GM12878 (cell line): ENCODE data around the gene SAC3D1. TPM values are rescaled to one million over a fixed set of nuclear protein-coding genes. Genes with fewer than 3 reads are reported as not detected.

Source experiments
- BHLHE40 ChIP-seq, 2 experiments: fragments of 450-650 bp in 1 of 2; IDR thresholded peaks; 2 replicates each; pipeline ENCODE4 v1.6.1; 2011 to 2017; ENCODE audit warnings: low read depth in 2 of 2, borderline replicate concordance in 1 of 2, improper control_type of control experiment in 1 of 2, low read length in 1 of 2, mild to moderate bottlenecking in 1 of 2
- CEBPB ChIP-seq, 2 experiments: fragments of 150-350 bp in 1 of 2; IDR thresholded peaks; 2 replicates each; pipeline ENCODE4 v1.6.1; 2012 to 2014; ENCODE audit warnings: low read depth in 2 of 2, low read length in 2 of 2, borderline replicate concordance in 1 of 2, inconsistent platforms in 1 of 2
- MXI1 ChIP-seq: fragments of 150-350 bp; IDR thresholded peaks from 2 replicates; pipeline ENCODE4 v1.6.1; 2011; ENCODE audit warnings: low read depth, mild to moderate bottlenecking, inconsistent platforms, low read length, improper control_type of control experiment
- NFXL1 ChIP-seq: fragments of 450-650 bp; IDR thresholded peaks from 2 replicates; pipeline ENCODE4 v1.6.1; 2017; ENCODE audit warnings: antibody characterized with exemption, mild to moderate bottlenecking, borderline replicate concordance
- NRF1 ChIP-seq: conservative IDR thresholded peaks from 2 replicates; pipeline ENCODE4 v1.6.1; 2011; ENCODE audit warnings: mild to moderate bottlenecking, low read depth, low read length, improper control_type of control experiment
- SIX5 ChIP-seq: IDR thresholded peaks from 2 replicates; pipeline ENCODE4 v1.6.1; 2011; ENCODE audit warnings: mild to moderate bottlenecking, low read depth, low read length, moderate library complexity; ENCODE audit not compliant: severe bottlenecking
- SMAD5 ChIP-seq: IDR thresholded peaks from 2 replicates; pipeline ENCODE4 v1.6.1; 2016; ENCODE audit warnings: antibody characterized with exemption, low read depth
- SRF ChIP-seq, 2 experiments: IDR thresholded peaks; 2 replicates each; pipeline ENCODE4 v1.6.1; 2011; ENCODE audit warnings: low read depth in 2 of 2, low read length in 2 of 2, mild to moderate bottlenecking in 1 of 2, moderate library complexity in 1 of 2
- YY1 ChIP-seq: IDR thresholded peaks from 2 replicates; pipeline ENCODE4 v1.6.1; 2011; ENCODE audit warnings: low read depth, mild to moderate bottlenecking, low read length
- polyA plus RNA-seq, 11 experiments: library from polyadenylated mRNA; depleted of rRNA in 4 of 11; unstranded in 6 of 11; stranded (reverse) in 5 of 11; fragments of >200 nt; fragmentation: Nextera tagmentation in 4 of 11; fragmentation: Illumina TruSeq in 1 of 11; extraction: Ambion mirVana in 4 of 11; extraction: Trizol in 1 of 11; gene quantifications; 1 replicate in 1 of 11; 2 replicates in 10 of 11; pipeline versions ENCODE4 v1.2.1 to v1.2.3, GENCODE V29; 2011 to 2016; ENCODE audit warnings: inconsistent platforms in 2 of 11, missing spikeins in 2 of 11, low read depth in 1 of 11
- total RNA-seq, 4 experiments: library from RNA; depleted of rRNA in 3 of 4; stranded (reverse); fragments of >200 nt in 3 of 4; fragmentation: Illumina TruSeq in 1 of 4; extraction: Trizol in 1 of 4; gene quantifications; 2 replicates each; pipeline versions ENCODE4 v1.2.1 to v1.2.3, GENCODE V29; 2013 to 2021
- TF ChIP-seq, protein P1 (sequence below): IDR thresholded peaks from 2 replicates; pipeline ENCODE4 v1.6.1; 2011; ENCODE audit warnings: mild to moderate bottlenecking, low read depth, low read length, moderate library complexity; ENCODE audit not compliant: insufficient replicate concordance
- TF ChIP-seq, protein P2 (sequence below): fragments of 450-650 bp; IDR thresholded peaks from 2 replicates; pipeline ENCODE4 v1.6.1; 2016; ENCODE audit warnings: mild to moderate bottlenecking
- TF ChIP-seq, protein P3 (sequence below): fragments of 150-350 bp; IDR thresholded peaks from 2 replicates; pipeline ENCODE4 v1.6.1; 2016; ENCODE audit warnings: low read depth, low read length
- TF ChIP-seq, protein P4 (sequence below), 3 experiments: IDR thresholded peaks in 2 of 3; conservative IDR thresholded peaks in 1 of 3; 2 replicates each; pipeline ENCODE4 v1.5.1; 2011; ENCODE audit warnings: low read depth in 3 of 3, low read length in 3 of 3, mild to moderate bottlenecking in 3 of 3, control low read depth in 2 of 3, moderate library complexity in 2 of 3, inconsistent platforms in 1 of 3, mixed read lengths in 1 of 3; ENCODE audit not compliant: control insufficient read depth in 2 of 3, insufficient read depth in 1 of 3; ENCODE audit errors: extremely low read depth in 1 of 3
- TF ChIP-seq, protein P5 (sequence below): fragments of 450-650 bp; formaldehyde crosslinking; IDR thresholded peaks from 2 replicates; pipeline ENCODE4 v1.4.0; 2020; ENCODE audit warnings: mild to moderate bottlenecking, moderate library complexity

The SAC3D1 gene
- total and polyA plus RNA-seq, 10 of the 15 experiments (the other 5 are each of a cell fraction or from before 2014, with no cell fraction given): 0.16 to 44.6 (median 12.1) TPM

DNA sequence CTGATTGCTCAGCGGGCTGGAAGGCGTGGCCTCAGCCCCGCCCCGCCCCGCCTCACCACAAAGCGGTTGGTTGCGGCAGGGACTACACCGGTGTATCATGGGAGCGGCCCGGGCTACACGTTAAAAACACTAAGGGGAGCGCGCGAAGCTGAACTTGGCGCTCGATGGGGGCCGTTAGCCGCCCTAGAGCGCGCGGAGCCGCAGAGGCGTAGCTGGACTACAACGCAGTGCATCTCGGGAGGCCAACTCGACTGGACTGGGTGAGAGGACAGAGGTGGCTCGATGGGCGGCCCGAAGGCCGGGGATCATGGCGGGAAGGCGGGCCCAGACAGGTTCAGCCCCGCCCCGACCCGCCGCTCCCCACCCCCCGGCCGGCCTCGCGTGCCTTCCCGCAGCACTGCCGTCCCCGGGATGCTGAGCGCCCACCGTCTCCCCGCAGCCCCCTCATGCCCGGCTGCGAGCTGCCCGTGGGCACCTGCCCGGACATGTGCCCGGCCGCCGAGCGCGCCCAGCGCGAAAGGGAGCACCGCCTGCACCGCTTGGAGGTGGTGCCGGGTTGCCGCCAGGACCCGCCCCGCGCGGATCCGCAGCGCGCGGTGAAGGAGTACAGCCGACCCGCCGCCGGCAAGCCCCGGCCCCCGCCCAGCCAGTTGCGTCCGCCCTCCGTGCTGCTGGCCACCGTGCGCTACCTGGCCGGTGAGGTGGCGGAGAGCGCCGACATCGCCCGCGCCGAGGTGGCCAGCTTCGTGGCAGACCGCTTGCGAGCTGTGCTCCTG is at the start of gene SAC3D1 (continued):
- TF ChIP-seq, protein P1, sequence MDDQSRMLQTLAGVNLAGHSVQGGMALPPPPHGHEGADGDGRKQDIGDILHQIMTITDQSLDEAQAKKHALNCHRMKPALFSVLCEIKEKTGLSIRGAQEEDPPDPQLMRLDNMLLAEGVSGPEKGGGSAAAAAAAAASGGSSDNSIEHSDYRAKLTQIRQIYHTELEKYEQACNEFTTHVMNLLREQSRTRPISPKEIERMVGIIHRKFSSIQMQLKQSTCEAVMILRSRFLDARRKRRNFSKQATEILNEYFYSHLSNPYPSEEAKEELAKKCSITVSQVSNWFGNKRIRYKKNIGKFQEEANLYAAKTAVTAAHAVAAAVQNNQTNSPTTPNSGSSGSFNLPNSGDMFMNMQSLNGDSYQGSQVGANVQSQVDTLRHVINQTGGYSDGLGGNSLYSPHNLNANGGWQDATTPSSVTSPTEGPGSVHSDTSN: no peak
- TF ChIP-seq SIX5 (peak; percentile 44), SRF (IDR thresholded peaks at IDR 0.05; ENCODE audit: low read depth in 2 of 2, low read length in 2 of 2) (no peak), NRF1 (0 out of 2 replicates have a peak, but pooled peaks have one; percentile 8), BHLHE40 (IDR thresholded peaks at IDR 0.05; ENCODE audit: borderline replicate concordance in 1 of 2, low read depth in 2 of 2, low read length in 1 of 2) (peak; percentile 54 to 93; a peak in 2 of 4 replicates), MXI1 (peak; percentile 62), YY1 (peak; percentile 71), CEBPB (IDR thresholded peaks at IDR 0.05; ENCODE audit: borderline replicate concordance in 1 of 2, low read depth in 2 of 2, low read length in 2 of 2) (no peak), SMAD5 (no peak), NFXL1 (0 out of 2 replicates have a peak, but pooled peaks have one; percentile 79)
- TF ChIP-seq, protein P2, sequence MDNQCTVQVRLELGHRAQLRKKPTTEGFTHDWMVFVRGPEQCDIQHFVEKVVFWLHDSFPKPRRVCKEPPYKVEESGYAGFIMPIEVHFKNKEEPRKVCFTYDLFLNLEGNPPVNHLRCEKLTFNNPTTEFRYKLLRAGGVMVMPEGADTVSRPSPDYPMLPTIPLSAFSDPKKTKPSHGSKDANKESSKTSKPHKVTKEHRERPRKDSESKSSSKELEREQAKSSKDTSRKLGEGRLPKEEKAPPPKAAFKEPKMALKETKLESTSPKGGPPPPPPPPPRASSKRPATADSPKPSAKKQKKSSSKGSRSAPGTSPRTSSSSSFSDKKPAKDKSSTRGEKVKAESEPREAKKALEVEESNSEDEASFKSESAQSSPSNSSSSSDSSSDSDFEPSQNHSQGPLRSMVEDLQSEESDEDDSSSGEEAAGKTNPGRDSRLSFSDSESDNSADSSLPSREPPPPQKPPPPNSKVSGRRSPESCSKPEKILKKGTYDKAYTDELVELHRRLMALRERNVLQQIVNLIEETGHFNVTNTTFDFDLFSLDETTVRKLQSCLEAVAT: peak; percentile 55; the same call in 1 of the 2 replicates
- TF ChIP-seq, protein P3, sequence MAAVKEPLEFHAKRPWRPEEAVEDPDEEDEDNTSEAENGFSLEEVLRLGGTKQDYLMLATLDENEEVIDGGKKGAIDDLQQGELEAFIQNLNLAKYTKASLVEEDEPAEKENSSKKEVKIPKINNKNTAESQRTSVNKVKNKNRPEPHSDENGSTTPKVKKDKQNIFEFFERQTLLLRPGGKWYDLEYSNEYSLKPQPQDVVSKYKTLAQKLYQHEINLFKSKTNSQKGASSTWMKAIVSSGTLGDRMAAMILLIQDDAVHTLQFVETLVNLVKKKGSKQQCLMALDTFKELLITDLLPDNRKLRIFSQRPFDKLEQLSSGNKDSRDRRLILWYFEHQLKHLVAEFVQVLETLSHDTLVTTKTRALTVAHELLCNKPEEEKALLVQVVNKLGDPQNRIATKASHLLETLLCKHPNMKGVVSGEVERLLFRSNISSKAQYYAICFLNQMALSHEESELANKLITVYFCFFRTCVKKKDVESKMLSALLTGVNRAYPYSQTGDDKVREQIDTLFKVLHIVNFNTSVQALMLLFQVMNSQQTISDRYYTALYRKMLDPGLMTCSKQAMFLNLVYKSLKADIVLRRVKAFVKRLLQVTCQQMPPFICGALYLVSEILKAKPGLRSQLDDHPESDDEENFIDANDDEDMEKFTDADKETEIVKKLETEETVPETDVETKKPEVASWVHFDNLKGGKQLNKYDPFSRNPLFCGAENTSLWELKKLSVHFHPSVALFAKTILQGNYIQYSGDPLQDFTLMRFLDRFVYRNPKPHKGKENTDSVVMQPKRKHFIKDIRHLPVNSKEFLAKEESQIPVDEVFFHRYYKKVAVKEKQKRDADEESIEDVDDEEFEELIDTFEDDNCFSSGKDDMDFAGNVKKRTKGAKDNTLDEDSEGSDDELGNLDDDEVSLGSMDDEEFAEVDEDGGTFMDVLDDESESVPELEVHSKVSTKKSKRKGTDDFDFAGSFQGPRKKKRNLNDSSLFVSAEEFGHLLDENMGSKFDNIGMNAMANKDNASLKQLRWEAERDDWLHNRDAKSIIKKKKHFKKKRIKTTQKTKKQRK: no peak
- TF ChIP-seq, protein P4, sequence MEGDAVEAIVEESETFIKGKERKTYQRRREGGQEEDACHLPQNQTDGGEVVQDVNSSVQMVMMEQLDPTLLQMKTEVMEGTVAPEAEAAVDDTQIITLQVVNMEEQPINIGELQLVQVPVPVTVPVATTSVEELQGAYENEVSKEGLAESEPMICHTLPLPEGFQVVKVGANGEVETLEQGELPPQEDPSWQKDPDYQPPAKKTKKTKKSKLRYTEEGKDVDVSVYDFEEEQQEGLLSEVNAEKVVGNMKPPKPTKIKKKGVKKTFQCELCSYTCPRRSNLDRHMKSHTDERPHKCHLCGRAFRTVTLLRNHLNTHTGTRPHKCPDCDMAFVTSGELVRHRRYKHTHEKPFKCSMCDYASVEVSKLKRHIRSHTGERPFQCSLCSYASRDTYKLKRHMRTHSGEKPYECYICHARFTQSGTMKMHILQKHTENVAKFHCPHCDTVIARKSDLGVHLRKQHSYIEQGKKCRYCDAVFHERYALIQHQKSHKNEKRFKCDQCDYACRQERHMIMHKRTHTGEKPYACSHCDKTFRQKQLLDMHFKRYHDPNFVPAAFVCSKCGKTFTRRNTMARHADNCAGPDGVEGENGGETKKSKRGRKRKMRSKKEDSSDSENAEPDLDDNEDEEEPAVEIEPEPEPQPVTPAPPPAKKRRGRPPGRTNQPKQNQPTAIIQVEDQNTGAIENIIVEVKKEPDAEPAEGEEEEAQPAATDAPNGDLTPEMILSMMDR (IDR thresholded peaks at IDR 0.05 in 2 of 3, conservative IDR thresholded peaks at IDR 0.05 in 1 of 3; ENCODE audit: control insufficient read depth in 2 of 3, extremely low read depth in 1 of 3, insufficient read depth in 1 of 3, low read depth in 3 of 3, low read length in 3 of 3): no peak
- TF ChIP-seq, protein P5, sequence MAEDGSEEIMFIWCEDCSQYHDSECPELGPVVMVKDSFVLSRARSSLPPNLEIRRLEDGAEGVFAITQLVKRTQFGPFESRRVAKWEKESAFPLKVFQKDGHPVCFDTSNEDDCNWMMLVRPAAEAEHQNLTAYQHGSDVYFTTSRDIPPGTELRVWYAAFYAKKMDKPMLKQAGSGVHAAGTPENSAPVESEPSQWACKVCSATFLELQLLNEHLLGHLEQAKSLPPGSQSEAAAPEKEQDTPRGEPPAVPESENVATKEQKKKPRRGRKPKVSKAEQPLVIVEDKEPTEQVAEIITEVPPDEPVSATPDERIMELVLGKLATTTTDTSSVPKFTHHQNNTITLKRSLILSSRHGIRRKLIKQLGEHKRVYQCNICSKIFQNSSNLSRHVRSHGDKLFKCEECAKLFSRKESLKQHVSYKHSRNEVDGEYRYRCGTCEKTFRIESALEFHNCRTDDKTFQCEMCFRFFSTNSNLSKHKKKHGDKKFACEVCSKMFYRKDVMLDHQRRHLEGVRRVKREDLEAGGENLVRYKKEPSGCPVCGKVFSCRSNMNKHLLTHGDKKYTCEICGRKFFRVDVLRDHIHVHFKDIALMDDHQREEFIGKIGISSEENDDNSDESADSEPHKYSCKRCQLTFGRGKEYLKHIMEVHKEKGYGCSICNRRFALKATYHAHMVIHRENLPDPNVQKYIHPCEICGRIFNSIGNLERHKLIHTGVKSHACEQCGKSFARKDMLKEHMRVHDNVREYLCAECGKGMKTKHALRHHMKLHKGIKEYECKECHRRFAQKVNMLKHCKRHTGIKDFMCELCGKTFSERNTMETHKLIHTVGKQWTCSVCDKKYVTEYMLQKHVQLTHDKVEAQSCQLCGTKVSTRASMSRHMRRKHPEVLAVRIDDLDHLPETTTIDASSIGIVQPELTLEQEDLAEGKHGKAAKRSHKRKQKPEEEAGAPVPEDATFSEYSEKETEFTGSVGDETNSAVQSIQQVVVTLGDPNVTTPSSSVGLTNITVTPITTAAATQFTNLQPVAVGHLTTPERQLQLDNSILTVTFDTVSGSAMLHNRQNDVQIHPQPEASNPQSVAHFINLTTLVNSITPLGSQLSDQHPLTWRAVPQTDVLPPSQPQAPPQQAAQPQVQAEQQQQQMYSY (CRISPR knock-in tag): no peak
- TF ChIP-seq, all 136 proteins: peak for 33
